SK-N-MC (cell line): Measurements from ENCODE around the gene ARHGAP26.

Source experiments
- EZH2 ChIP-seq: fragments of 200-600 bp; sonication (generic); IDR thresholded peaks from one replicate; pipeline ENCODE4 v1.6.1; 2017; ENCODE audit warnings: antibody characterized with exemption
- POLR2AphosphoS5 ChIP-seq: IDR thresholded peaks from 2 replicates; pipeline ENCODE4 v1.6.1; 2012; ENCODE audit warnings: mild to moderate bottlenecking, low read depth, low read length, borderline replicate concordance

- no peak for TF ChIP-seq POLR2AphosphoS5
- no peak for TF ChIP-seq EZH2
Measured at GRCh38 chr5:143129203-143129602, 359.0 kb downstream of the ARHGAP26 start.
